ENCODE results near the gene SLC4A7.

DNA sequence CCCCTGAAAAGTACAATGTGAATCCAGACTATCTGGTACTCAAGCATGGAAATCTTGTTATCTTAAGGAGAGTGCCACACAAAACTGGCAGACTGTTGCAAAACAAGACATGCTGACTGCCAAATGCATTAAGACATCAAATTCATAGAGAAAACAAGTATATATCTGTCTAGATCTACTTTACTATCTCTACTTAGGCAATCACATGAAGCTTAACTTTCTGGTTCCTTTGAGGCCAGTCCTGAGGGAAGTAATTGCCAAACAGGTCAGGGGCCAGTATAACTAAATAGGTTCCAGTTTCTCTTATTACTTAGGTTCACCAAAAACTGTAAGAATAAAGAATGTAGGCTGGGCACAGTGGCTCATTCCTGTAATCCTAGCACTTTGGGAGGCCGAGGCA lies 15.9 kb upstream of the SLC4A7 start:
- TF ChIP-seq ZNF239 (tag by site-specific recombination; IDR thresholded peaks at IDR 0.05) (no peak), ZNF776 (tag by site-specific recombination; IDR thresholded peaks at IDR 0.05; ENCODE audit: borderline replicate concordance) (no peak)
- TF ChIP-seq, protein P1, sequence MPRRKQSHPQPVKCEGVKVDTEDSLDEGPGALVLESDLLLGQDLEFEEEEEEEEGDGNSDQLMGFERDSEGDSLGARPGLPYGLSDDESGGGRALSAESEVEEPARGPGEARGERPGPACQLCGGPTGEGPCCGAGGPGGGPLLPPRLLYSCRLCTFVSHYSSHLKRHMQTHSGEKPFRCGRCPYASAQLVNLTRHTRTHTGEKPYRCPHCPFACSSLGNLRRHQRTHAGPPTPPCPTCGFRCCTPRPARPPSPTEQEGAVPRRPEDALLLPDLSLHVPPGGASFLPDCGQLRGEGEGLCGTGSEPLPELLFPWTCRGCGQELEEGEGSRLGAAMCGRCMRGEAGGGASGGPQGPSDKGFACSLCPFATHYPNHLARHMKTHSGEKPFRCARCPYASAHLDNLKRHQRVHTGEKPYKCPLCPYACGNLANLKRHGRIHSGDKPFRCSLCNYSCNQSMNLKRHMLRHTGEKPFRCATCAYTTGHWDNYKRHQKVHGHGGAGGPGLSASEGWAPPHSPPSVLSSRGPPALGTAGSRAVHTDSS (tag by site-specific recombination; IDR thresholded peaks at IDR 0.05): no peak
